Motor neuron (in vitro differentiated cells): ENCODE measurements around the gene FUT6. TPM values are rescaled to one million over a fixed set of nuclear protein-coding genes. Genes with fewer than 3 reads are reported as not detected.

Experiments
- ATAC-seq, 8 experiments: fragments of 200-7000 bp; cut with Tn5 transposase; replicated peaks in 6 of 8; 2 replicates each; pipeline ENCODE4 v1.8.0; 2021; ENCODE audit warnings: mild to moderate bottlenecking in 8 of 8, moderate library complexity in 8 of 8
- H3K27ac ChIP-seq, 2 donors: fragments of 250-450 bp; sonication (Bioruptor Pico); 2 replicates each; pipeline ENCODE4 v1.9.0; 2021; ENCODE audit warnings: antibody characterized with exemption in 2 of 2, mild to moderate bottlenecking in 2 of 2, moderate library complexity in 1 of 2
- H3K4me1 ChIP-seq, 2 donors: fragments of 250-450 bp; sonication (Bioruptor Pico); replicated peaks in 1 of 2; 2 replicates each; pipeline ENCODE4 v1.6.1; 2021; ENCODE audit warnings: antibody characterized with exemption in 2 of 2, mild to moderate bottlenecking in 2 of 2, moderate library complexity in 1 of 2
- H3K4me3 ChIP-seq, 5 donors: fragments of 250-450 bp; sonication (Bioruptor Pico); 2 replicates each; pipeline ENCODE4 v1.9.0; 2021; ENCODE audit warnings: antibody characterized with exemption in 5 of 5, mild to moderate bottlenecking in 5 of 5, moderate library complexity in 4 of 5
- WGBS, 10 experiments: fragments of 450-650 bp; shearing (Covaris generic); methylation state at CpG; one replicate each; pipeline ENCODE4 v1.0.0; 2022; 5-methylcytosine and 5-hydroxymethylcytosine counted together
- in situ Hi-C, 9 experiments: fragments of 400-800 bp; cut with MboI; loops; one replicate each; pipeline ENCODE4 v1.15.0; 2021; ENCODE audit warnings: low sequenced_read_pairs in 9 of 9, low pct_unique_long_range_greater_than_20kb in 2 of 9; ENCODE audit not compliant: unreplicated experiment in 9 of 9
- total RNA-seq, 8 experiments: library from RNA; unstranded; fragments of 300-600 nt; gene quantifications; 2 replicates each; pipeline versions ENCODE4 v1.2.3 to v1.2.4, GENCODE V29; 2022

FUT6 gene
- total RNA-seq, 8 experiments from 2014 or later: 0.35 to 2.2 (median 0.87) TPM; not detected in 1

DNA sequence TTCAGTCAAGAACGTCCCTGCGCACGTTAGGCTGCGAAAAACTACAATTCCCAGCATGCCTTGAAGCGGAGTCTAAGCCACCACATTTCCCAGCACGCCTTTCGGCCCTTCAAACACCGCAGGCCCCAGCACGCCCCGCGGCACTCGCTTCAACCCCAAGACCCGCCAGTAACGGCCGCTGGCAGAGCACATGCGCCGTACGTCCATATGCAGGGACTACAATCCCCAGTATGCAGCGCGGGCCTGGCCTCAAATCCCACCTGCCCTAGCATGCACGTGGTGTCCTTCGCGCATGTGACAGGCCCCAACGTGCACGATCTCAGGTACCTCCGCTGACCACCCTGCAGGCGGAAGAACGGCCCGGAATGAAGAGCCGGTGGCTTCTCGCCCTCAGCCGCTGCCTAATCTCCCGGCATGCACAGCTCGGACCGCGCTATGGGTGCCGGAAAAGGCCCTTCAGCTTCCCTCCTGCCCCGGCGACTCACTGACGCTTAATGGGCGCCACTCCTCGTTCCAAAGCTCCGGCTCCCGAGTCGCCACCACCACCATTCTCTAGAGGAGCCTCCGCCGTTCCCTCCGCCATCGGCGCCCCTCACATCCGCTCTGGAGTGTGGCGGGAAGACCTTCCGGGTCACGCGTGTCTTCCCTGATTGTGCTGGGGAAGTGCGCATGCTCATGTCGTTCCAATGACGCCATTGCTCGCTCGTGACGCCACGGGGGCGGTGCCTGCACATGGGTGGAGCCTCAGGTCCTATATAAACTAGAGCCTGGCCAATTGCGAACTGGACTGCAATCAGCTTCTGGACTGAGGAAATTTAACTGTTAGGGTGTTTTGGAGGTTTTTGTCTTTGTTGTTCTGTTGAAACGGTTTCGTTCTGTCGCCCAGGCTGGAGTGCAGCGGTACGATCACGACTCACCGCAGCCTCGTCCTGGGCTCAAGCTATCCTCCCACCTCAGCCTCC lies 48.7 kb downstream of the FUT6 start, which contains the start of gene DUS3L:
Gene DUS3L, minus strand, starts transcription at position 605 of the 962 bp plus-strand sequence. Its CDS starts 22 bp downstream, at position 583.
- in situ Hi-C loops: no loop called here
- 0 to 80% (median 9%) methylated on average over 2 to 21 of the region's 72 CpGs; no CpG with 5 or more reads in 2 of the 10 experiments for WGBS, 10 experiments
- Histone ChIP-seq H3K27ac (peak within 1 kb of the TSS; percentile 97), H3K4me3 (peak within 1 kb of the TSS; percentile 71 to 95 (median 90)), H3K4me1 (peaks cover 3 to 4% of the 10 kb centered on the region in 2 donors)
- peak; percentile 91 to 96 (median 94) for ATAC-seq

GRCh38 chr19:5789886-5790558 lies 49.5 kb downstream of the FUT6 start:
- no peak for ATAC-seq
- WGBS, 10 experiments: 10 to 87% (median 71%) methylated on average over 2 to 18 of the region's 26 CpGs; no CpG with 5 or more reads in 1 of the 10 experiments
- Histone ChIP-seq H3K27ac (peak overlapping the region in 1 of 2 donors; percentile 50), H3K4me1 (peaks cover 3 to 4% of the 10 kb centered on the region in 2 donors), H3K4me3 (peak overlapping the region; percentile 71 to 95 (median 90))
- in situ Hi-C loops: no loop called here

DNA sequence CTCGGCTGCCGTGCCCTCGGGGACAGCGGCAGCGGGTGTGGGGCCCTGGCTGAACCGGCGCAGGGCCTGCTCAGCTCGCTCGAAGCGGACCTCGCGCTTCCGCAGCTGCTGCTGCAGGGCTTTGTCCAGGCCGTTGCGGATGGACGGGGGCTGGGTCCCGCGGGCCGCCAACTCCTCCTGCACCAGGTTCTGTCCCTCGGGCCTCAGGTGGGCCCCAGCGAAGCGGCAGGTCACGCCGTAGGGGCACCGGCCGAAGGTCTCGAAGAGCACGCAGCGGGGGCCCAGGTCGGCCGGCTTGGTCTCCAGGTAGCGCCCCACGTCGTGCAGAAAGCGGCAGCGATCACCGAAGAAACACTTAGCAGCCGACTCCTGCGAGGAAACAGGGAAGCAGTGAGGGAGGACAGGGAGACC lies 50.1 kb downstream of the FUT6 start:
- in situ Hi-C loops: no loop called here
- ATAC-seq: no peak
- Histone ChIP-seq H3K4me3 (no peak overlapping the region), H3K27ac (no peak overlapping the region), H3K4me1 (peaks cover 3 to 4% of the 10 kb centered on the region in 2 donors)
- WGBS, 10 experiments: 93 to 100% (median 94%) methylated on average over 2 to 20 of the region's 39 CpGs; no CpG with 5 or more reads in 6 of the 10 experiments

DNA sequence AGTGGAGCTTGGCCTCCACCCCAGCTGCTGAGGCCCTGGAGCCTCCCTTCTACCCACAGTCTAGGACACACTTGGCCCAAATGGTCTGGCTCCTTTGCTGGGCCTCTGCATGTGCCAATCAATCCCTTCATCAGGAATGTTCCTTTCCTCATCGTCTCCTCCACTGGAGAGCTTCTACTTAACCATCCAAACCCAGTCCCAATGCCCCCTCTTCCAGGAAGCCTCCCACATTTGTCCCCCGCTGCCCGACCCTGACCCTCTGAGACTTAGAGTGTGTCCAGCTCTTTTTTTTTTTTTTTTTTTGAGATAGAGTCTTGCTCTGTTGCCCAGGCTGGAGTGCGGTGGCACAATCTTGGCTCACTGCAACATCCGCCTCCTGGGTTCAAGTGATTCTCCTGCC lies 51.1 kb downstream of the FUT6 start:
- no peak overlapping the region for H3K27ac ChIP-seq
- ATAC-seq: no peak
- H3K4me1 ChIP-seq: peaks cover 3 to 4% of the 10 kb centered on the region in 2 donors
- WGBS, 10 experiments: 60 to 100% (median 100%) methylated on average over 1 to 3 of the region's 5 CpGs; no CpG with 5 or more reads in 5 of the 10 experiments
- H3K4me3 ChIP-seq: no peak overlapping the region
- in situ Hi-C loops: no loop called here

GRCh38 chr19:5787409-5788182 lies 51.9 kb downstream of the FUT6 start:
- 89 to 100% (median 98%) methylated on average over 1 to 7 of the region's 39 CpGs; no CpG with 5 or more reads in 4 of the 10 experiments for WGBS, 10 experiments
- in situ Hi-C loops: no loop called here
- ATAC-seq: no peak

DNA sequence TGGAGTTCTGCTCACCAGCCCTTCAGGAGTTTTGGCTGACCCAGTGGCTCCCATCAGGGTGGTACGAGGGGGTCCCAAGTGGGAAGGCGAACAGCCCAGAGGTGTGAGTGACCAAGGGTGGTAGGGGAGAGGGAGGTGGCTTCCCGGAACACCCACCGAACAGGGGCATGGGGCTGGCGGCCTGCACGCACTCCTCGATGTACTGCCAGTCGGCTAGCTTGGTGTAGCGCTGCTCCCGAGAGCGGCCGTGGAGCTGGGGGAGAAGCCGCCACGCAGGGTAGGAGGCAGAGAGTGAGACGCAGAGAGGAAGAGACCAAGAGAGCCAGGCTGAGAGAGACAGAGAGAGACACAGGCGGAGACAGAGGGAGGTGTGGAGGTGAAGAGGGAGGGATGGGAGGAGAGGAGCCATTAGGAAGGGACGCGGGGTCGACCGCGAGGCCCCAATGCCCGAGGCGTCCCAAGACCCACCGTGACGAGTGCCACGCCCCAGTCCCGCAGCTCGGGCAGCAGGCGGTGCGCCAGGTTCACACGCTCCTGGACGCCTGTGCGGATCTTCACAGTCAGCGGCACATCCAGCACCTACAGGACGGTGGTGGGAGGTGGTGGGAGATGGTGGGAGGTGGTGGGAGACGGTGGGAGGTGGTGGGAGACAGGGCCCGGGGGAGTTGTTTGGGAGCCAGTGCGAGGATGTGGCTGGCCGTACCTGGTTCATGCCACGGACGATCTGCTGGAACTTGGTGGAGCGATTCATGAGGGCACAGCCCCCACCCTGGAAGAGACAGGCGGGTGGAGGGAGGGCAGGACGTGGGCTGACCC lies 52.7 kb downstream of the FUT6 start:
- in situ Hi-C loops: no loop called here
- H3K27ac ChIP-seq: no peak overlapping the region
- no peak for ATAC-seq
- H3K4me3 ChIP-seq: no peak overlapping the region
- H3K4me1 ChIP-seq: peaks cover 3 to 4% of the 10 kb centered on the region in 2 donors
- WGBS, 10 experiments: 84 to 100% (median 95%) methylated on average over 3 to 16 of the region's 44 CpGs; no CpG with 5 or more reads in 5 of the 10 experiments

More at GRCh38 chr19:5787409-5788182, 51.9 kb downstream of the FUT6 start:
- peaks cover 3 to 4% of the 10 kb centered on the region in 2 donors for H3K4me1 ChIP-seq
- H3K4me3 ChIP-seq: no peak overlapping the region
- H3K27ac ChIP-seq: no peak overlapping the region

DNA sequence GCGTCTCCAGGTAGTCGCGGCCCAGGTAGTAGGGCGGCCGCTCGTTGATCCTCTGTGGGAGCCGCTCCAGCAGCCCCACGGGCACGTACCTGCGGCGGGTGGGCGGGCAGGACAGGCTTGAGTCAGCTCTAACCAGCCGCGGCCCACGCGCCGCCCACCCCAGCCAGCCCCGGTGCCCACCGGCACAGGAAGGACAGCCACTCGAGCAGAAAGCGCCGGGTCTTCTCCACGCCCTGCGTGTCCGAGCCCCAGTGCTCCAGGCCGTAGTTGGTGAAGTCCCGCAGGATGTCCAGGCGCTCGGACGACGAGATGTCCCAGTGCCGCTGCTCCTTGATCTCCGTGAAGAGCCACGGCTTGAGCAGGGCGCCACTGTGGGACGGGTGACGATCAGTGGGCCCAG lies 54.1 kb downstream of the FUT6 start:
- in situ Hi-C loops: no loop called here
- 100% methylated on average over 4 of the region's 37 CpGs; no CpG with 5 or more reads in 9 of the 10 experiments for WGBS, 10 experiments
- no peak for ATAC-seq

GRCh38 chr19:5784581-5785147 lies 54.8 kb downstream of the FUT6 start, which contains the start of gene PRR22:
TSS of gene PRR22 (minus strand) at chr19:5784746. CDS start at chr19:5784660, 86 bp downstream.
- 100% methylated on average over 2 of the region's 15 CpGs; no CpG with 5 or more reads in 9 of the 10 experiments for WGBS, 10 experiments
- in situ Hi-C loops: no loop called here
- Histone ChIP-seq H3K27ac (no peak within 1 kb of the TSS), H3K4me3 (no peak within 1 kb of the TSS), H3K4me1 (no peaks in the 10 kb centered on the region)
- ATAC-seq: peak in 3 of 8 experiments; percentile 2 to 9 (median 4)

More for the DNA sequence above, 54.1 kb downstream of the FUT6 start:
- H3K4me1 ChIP-seq: peaks cover 0 to 3% of the 10 kb centered on the region in 2 donors
- H3K4me3 ChIP-seq: no peak overlapping the region
- no peak overlapping the region for H3K27ac ChIP-seq

- WGBS, 10 experiments: no CpG with 5 or more reads among the region's 48 CpGs
- peak in 4 of 8 experiments; percentile 4 to 10 (median 8) for ATAC-seq
- Histone ChIP-seq H3K4me1 (no peaks in the 10 kb centered on the region), H3K27ac (no peak overlapping the region), H3K4me3 (no peak overlapping the region)
- in situ Hi-C loops: no loop called here
Measured at GRCh38 chr19:5782945-5783919, 56.3 kb downstream of the FUT6 start.

DNA sequence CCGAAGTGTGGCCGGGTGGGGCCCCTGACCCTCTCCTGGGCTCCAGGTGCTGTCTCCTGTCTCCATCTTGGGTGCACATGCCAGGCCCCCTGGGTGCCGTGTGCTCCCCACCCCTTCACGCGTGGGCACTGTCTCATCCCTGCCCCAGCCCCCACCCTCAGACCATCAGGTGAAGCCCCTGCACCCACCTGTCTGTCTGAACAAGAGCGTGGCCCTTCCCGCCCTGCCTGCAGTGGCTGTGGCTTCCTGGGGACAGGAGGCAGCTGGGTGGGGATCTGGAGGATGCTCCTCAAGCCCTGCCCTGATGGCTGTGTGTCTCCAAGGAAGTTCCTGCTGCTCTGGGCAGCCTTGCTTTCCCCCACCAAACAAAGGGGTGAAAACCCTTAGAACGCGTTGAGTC lies 57.2 kb downstream of the FUT6 start:
- Histone ChIP-seq H3K4me1 (no peaks in the 10 kb centered on the region), H3K4me3 (no peak overlapping the region), H3K27ac (no peak overlapping the region)
- in situ Hi-C loops: no loop called here
- peak in 3 of 8 experiments; percentile 6 to 11 (median 9) for ATAC-seq
- WGBS, 10 experiments: no CpG with 5 or more reads among the region's 9 CpGs
